Measurements from ENCODE around the gene OR5B12.
"Not testable (repeated sequence)": the region's sequence is repeated elsewhere in the genome, so short reads cannot be mapped to it uniquely, and the experiment has no call there.

OR5B12 gene

DNA sequence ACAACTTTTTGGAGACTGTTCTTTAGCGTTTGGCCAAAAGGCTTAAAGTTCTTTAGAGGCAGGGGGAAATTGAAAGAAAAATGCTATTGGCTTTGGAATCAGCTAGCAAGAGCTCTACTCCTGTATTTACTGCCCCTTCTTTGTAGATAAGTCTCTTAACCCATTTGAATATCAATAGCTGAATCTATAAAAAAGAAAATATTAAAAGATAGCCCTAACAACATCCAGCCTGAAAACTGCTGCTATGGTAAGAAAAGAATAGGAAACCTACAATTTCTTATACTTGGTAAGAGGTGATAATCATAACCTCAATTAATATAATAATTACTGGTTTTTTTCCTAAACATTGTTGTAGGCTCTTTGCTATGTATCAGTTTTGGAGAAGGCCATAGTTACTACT is at the start of gene OR5B12:
TSS of gene OR5B12 (minus strand) at position 101 of the 400 bp plus-strand sequence. CDS start 2,085 bp downstream, outside the sequence.
- no peak for DNase-seq

DNA sequence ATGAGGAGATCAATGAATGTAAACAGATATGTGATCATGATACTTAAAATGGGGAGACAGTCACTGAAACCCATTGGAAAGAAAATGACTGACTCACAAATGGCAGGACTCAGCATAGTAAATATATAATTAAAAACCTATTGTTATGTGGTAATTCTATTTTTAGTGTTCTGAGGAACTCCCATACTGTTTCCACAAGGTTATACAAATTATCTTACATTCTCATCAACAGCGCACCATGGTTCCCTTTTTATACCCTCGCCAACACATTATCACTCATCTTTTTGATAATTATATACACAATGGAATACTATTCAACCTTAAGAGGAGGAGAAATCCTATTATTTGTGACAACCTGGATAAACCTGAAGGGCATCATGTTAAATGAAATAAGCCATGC is 48.8 kb upstream of the OR5B12 start:
- peak in 2 of 3 experiments; percentile 12 to 58 for DNase-seq

DNA sequence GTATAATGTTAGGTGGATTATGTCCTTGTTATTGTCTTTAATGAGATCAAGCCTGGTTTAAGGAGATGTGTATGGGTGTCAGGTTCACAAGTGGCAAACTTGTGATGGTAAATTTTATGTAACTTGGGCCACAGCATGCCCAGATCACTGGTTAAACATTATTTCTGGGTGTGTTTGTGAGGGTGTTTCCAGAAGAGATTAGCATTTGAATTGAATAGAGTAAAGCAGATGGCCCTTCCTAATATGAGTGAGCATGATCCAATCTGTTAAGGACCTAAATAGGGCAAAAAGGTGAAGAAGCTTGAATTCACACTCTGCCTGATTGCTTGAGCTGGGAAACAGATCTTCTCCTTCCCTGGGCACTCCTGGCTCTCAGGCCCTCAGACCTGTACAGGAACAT is 45.1 kb upstream of the OR5B12 start:
- DNase-seq = no peak

DNA sequence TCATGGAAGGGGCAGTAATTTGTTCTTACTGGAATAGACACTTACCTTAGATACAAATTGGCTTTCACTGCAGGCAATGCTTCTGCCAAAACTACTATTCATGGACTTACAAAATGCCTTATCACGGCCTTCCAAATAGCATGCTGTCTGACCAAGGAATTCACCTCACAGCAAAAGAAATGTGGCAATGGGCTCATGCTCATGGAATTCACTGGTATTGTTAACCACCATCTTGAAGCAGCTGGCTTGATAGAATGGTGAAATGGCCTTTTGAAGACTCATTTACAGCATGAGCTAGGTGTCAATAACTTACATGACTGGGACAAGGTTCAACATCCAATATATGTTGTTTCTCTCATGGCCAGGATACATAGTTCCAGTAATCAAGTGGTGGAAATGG is 43.9 kb upstream of the OR5B12 start:
- DNase-seq = no peak

DNA sequence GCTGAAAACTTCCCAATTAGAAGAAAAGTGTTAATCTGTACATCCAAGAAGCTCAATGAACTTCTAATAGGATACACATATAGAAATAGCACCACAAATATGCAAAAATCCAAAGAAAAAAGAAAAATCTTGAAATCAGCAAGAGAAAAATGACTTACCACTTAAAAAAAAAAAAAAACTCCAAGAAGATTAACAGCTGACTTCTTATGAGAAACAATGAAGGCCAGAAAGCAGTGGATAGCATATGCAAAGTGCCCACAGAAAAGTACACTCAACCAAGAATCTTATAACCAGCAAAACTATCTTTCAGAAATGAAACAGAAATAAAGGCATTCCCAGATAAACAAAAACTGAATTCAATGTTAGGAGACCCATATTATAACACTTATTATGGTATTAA is 29.9 kb upstream of the OR5B12 start:
- no peak for DNase-seq

DNA sequence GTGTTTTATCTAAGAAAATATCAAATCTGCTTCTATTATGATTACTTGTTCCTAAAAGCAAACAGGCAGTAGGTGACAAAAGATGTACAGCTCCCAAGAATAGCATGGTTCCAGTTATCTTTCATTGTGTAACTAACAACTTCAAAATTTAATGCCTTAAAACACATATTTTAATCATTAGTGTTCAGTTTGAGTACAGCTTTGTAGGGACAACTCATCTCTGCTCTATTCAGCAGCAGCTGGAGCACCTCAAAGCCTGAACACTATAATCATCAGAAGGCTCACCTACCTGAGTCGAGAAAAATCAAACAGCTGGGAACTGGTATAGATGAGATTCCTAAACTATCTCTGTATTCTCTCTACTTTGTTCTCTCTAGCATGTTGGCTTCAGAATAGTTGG is 24.3 kb upstream of the OR5B12 start:
- no peak for DNase-seq

DNA sequence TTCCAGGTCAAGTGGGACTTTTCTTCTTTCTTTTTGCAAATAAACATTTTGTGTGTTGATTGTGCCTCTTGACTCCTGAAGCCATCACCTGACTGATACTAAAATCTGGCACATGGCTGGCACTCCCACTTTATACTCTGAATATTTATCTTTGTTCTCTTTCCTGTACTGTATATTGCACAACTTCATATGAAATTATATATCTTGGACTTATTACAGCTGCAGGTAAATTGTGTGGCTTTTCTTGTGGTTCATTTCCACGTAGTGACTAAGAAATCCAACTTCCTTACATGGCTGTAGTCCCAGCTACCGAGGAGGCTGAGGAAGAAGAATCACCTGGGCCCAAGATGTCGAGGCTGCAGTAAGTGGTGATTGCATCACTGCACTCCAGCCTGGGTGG is 23.7 kb upstream of the OR5B12 start:
- DNase-seq = no peak

DNA sequence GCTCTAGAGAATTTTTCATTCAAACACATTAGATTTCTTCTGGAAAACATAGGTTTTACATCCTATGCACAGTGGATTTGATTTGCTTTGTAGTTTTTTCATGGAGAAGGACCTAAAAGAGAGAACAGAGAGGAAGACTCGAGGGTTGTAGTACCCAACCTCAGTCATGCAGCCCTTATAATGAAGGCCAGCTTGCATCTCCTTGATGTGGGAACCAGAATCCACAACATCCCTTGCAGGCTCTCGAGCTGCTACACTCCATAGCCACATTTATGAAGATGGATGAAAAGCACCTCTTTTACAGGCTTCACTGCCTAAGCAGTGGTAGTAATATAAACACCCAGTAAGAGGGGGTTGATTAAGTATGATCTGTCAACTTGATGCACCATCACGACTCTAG is 9.5 kb upstream of the OR5B12 start:
- DNase-seq = no peak

DNA sequence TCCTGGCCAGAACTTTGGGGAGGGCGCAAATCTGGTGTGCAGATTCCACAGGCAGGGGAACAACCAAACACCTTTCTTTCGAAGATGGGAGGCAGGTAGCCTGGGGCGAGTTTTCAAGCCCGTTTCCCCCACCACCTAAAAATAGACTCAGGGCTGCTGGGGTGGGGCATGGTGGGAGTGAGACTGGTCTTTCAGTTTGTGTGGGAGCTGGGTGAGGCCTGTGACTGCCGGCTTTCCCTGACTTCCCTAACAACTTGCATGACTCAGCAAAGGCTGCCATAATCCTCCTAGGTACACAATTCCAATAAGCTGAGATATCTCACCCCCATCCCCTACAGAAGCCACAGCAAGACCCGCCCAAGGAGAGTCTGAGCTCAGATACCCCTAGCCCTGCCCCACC is 4.3 kb upstream of the OR5B12 start:
- DNase-seq = no peak

DNA sequence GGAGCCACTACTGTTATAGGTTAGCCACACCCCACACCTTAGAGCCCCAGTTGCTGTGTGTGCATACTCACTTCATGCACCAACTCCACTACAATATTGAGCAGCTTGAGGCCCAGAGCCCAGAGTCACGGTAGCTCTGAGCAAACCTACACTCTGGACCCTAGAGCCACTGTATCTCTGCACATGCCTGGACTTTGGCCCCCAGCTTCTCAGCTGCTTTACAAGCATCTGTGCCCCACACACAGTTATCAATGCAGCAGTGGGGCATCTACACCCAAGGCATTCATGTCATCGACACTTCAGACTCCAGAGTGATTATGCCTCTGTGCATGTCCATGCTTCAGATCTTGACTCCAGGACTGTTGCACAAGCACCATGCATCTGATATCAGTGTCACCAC is 2.3 kb upstream of the OR5B12 start:
- no peak for DNase-seq

DNA sequence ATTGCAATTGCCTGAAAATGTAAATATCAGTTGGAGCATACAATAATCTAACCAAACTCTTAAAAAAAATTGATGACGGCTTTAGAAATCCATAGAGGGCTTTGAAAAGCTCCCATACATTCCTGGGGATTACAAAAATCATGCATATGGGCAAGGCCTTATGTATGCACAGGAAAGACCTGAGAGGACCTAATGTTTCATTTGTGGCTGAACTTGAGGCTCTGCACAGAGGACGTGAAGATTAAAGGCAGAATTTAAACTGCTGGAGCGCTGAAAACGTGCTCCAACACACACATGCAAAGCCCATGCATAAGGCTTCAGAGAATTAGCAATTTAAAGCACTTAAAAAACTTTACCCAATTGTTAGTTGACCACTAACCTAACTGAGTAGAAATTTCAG is 3.5 kb downstream of the OR5B12 start:
- DNase-seq = no peak

DNA sequence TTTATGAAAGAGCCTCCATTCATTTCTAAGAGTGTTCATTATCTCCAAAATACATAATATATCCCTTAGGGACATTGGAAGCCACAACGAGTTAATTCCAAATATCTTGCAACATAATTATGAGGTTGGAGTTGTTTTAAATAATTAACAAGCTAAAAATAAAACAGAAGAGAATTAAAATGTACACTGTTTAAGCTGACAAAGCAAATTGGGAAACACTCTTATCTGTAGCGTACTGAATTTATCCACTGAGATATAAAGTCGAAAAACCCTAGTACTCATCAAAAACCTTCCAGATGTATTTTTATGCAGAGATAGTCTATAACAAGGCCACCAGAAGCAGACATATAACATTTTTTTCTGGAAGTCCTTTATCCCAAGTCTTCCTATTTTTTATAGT is 7.8 kb downstream of the OR5B12 start:
- no peak for DNase-seq

DNA sequence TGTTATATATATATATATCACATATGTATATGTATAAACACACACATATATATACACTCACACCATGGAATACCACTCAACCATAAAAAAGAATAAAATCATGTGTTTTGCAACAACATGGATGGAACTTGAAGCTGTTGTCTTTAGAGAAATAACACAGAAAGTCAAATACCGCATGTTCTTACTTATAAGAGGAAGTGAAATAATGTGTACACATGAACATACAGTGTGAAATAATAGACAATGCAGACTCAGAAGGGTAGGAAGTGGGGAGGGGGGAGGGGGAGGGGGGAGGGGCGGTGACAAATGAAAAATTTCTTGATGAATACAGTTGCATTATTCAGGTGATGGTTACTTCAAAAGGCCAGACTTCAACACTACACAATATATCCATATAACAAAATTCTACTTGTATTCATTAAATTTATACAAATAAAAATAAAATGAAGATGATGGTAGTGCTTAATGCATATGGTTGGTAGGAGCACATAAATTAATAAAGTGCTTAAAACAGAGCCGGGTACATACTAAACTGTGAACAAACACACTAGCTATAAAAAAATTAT is 8.3 kb downstream of the OR5B12 start:
- DNase-seq = no peak

DNA sequence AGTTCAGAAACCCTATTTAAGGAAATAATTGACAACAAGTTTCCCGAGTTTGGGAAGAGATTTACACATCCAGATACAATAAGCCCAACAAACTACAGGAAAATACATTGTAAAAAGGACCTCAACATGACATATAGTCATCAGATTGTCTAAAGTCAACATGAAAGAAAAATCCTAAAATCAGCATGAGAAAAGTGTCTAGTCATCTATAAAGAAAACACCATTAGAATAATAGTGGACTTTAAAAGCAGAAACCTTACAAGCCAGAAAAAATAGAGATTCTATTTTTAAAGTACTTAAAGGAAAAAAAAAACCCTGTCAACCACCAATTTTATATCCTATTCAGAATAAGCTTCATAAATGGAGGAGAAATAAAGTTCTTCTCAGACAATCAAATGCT is 12.8 kb downstream of the OR5B12 start:
- no peak for DNase-seq

DNA sequence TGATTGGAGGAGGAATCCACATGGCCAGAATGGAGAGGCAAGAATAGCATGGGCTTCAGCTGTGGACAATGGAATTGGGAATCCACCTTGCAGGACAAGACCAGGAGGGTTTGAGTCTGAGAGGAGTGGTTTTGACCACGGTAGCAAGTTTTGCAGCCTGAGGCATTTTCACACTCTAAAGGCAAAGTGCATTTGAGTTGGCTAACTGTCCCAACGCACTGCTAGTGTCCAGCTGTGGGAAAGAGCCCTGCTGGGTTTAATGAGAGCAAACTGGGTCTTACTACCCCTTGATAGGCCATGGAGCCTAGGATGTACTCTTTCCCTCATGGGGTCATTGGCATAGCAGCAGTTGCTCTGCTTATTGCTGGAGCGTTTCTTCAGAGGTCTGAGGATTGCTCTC is 14.0 kb downstream of the OR5B12 start, which contains the start of gene OR5B2:
TSS of gene OR5B2 (minus strand) at position 101 of the 400 bp plus-strand sequence. CDS start 4,860 bp downstream, outside the sequence.
- no peak for DNase-seq

DNA sequence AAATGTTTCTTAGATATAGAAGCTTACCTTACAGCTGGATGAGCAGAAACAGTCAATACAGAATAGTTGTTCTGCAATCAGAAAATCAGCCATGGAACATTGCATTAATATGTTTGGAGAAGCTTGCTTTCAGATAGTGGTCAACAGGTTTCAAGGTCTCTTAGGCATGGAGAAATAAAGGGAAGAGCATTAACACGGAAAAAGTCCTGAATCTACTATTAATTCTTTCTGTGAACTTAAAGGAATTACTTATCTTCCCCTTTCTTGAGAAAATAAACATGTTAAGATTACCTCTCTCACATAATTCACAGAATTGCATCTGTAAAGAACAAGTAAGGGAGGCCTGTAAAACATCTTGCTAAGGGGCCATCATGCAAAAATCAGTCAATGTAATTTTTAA is 35.3 kb downstream of the OR5B12 start, which contains the start of gene OR5B3:
TSS of gene OR5B3 (minus strand) at position 101 of the 400 bp plus-strand sequence. CDS start 3,465 bp downstream, outside the sequence.
- no peak for DNase-seq

DNA sequence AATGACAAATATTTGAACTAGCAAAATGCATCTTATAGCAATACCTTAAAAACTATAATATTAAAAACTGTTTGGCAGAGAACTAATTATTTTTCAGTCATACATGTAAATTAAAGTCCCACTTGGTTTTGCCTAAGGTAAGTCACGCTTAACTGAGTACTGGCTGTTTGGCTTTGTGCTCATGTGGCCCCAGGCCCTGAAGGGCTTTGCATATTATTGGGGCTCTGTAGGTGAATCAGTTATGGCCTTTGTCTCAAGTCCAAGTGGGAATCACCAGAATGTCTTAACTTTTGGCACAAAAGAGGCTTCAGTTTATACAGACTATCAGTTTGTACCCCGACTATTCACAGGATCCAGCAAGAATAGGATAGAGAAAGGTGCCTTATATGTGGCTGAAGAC is 42.4 kb downstream of the OR5B12 start:
- not testable (repeated sequence) for DNase-seq

DNA sequence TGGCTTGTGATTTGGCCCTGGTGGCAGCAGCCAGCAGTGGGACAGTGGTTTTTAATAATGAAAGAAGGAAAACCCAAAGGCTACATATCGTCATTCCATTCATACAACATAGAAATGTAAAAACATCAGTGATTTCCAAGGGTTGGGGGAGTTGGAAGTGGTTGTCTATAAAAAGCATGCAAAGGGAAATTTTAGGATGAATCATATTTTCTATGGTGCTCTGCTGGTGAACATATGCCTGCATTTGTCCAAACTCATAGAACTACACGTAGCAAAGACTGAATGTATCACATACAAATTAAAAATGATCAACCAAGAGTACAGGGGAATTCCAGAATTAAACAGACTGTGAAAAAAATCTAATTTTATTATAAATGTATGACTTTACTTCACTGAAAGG is 46.5 kb downstream of the OR5B12 start:
- DNase-seq = no peak

DNA sequence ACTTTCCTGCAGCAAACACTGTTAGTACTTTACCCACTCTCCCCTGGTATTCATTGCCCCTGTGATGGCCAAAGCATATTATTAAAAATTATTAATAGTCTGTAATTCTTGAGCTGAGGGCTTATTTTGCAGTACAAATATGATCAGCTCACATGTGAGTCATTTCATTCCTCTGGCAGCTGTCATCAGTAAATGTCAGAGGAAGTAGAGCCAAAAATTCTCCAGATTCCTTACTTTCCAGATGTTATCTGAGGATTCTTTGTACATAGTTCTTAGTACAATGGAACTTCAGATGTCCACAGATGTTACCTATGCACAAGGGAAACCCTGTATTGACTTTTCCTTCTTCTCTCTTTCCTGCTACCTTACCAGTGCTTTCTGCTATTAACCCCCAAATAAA is 47.8 kb downstream of the OR5B12 start:
- DNase-seq = no peak

DNA sequence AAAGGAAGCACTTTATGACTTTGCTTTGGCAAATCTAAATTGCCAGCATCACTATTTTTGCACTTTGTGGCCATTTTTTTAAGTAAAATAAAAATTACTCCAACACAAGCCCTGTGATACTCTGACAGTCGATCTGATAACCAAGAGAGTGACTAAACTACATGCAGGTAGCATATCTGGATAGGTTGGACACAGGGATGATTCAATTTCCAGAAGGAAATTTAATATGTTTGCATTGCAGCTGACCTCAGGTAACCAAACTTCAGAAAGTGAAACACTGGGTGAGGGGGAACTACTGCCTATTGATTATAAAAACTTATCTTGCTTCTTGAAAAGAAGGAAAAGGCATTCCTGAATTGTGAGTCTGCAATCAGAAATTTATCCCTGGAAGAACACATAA is 49.3 kb downstream of the OR5B12 start:
- no peak for DNase-seq

DNA sequence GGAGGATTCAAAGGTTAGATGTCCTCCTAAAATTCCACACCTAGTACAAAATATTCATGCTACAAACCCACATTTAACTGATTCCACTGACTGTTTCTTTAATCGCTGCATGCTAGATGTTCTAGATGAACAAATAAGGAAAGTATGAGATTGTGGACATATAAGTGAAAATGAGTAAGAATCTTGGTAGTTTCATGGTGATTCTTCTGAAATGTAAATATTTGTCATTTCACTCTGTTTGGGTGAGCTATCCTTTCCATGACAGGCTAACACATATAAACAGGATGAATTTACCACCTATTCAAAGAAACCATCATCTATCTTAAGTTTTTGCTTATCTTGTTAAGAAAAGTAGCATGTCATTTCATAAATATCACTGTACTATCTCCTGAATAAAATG is 50.2 kb downstream of the OR5B12 start:
- DNase-seq = no peak

DNA sequence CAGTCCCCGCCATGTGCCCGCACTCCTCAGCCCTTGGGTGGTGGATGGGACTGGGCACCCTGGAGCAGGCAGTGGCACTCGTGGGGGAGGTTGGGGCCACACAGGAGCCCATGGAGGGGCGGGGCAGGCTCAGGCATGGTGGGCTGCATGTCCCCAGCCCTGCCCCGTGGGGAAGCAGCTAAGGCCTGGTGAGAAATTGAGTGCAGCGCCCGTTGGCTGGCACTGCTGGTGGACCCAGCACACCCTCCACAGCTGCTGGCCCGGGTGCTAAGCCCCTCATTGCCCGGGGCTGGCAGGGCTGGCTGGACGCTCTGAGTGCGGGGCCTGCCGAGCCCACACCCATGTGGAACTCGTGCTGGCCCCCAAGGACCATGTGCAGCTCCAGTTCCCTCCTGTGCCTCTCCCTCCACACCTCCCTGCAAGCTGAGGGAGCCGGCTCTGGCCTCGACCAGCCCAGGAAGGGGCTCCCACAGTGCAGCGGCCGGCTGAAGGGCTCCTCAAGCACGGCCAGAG is 51.4 kb downstream of the OR5B12 start:
- DNase-seq = no peak

Data from NCI-H1417 (cell line).